BJ (cell line): ENCODE data around the gene LIMA1. TPM values are rescaled to one million over a fixed set of nuclear protein-coding genes. Genes with fewer than 3 reads are reported as not detected.
"Not testable (repeated sequence)": the region's sequence is repeated elsewhere in the genome, so short reads cannot be mapped to it uniquely, and the experiment has no call there.

Experiments used
- CTCF ChIA-PET: fragments of 350-600 bp; formaldehyde crosslinking; extraction: SDS; loops from one replicate; lab custom pipeline; 2021; ENCODE audit warnings: antibody characterized with exemption, inconsistent platforms; lab: Yijun Ruan, JAX
- POLR2A ChIA-PET: fragments of 300-600 bp; sonication (Branson Sonifier 250); formaldehyde crosslinking; extraction: SDS; loops from one replicate; lab custom pipeline; 2021; ENCODE audit warnings: antibody characterized with exemption; lab: Charles Lee
- DNase-seq: peaks from one replicate; pipeline ENCODE4 v3.0.0-alpha.2; 2011; ENCODE audit warnings: low read depth
- H3K27me3 ChIP-seq: 2 replicates; pipeline ENCODE4 v1.6.0; 2011; ENCODE audit warnings: low read length; ENCODE audit not compliant: control insufficient read depth, insufficient read depth
- H3K36me3 ChIP-seq: 2 replicates; pipeline ENCODE4 v1.5.1; 2011; ENCODE audit warnings: low read length; ENCODE audit not compliant: control insufficient read depth, insufficient read depth
- H3K4me3 ChIP-seq: 2 replicates; pipeline ENCODE4 v1.5.1; 2011; ENCODE audit warnings: low read depth, mild to moderate bottlenecking, control low read depth, low read length
- polyA plus RNA-seq: library from polyadenylated mRNA; depleted of rRNA; stranded (reverse); fragments of >200 nt; gene quantifications from 2 replicates; pipeline ENCODE4 v1.2.3, GENCODE V29; 2011
- TF ChIP-seq, protein P1 (sequence below): IDR thresholded peaks from 2 replicates; pipeline ENCODE4 v1.5.1; 2011; ENCODE audit warnings: low read depth, mild to moderate bottlenecking, control low read depth, inconsistent platforms, low read length, moderate library complexity; ENCODE audit not compliant: insufficient read depth

LIMA1 gene
- polyA plus RNA-seq, 1 experiment = 368 TPM

DNA sequence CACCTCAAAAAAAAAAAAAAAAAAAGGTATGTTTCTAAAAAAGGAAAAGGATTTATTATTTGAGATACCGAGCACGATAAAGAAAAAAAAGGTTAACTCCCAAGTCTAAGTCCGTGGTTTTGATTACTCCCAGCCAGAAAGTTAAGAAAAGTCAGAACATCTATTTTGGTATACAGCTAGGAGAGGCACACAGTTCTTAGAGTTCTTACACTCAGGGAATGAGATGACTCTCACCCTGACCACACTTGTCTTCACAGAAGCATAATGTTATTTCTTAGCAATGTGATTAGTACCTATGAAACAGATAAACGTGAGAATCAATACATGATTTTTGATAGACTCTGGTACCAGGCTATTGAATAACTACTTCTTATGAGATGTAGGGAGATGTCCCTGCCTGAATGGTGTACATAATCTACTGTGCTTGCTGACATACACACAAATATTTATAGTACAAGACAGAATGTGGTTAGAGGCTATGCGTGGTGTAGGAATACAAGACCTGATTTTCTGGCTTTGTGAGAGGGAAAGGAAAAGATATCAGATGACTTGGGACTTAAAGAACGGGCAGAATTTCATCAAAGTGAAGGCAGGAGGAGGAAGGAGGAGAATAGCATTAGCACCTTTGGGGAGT, 31.6 kb downstream of the LIMA1 start:
- Histone ChIP-seq H3K27me3 (no peaks in the 10 kb centered on the region), H3K36me3 (no peaks in the 10 kb centered on the region), H3K4me3 (no peak overlapping the region)
- TF ChIP-seq, protein P1, sequence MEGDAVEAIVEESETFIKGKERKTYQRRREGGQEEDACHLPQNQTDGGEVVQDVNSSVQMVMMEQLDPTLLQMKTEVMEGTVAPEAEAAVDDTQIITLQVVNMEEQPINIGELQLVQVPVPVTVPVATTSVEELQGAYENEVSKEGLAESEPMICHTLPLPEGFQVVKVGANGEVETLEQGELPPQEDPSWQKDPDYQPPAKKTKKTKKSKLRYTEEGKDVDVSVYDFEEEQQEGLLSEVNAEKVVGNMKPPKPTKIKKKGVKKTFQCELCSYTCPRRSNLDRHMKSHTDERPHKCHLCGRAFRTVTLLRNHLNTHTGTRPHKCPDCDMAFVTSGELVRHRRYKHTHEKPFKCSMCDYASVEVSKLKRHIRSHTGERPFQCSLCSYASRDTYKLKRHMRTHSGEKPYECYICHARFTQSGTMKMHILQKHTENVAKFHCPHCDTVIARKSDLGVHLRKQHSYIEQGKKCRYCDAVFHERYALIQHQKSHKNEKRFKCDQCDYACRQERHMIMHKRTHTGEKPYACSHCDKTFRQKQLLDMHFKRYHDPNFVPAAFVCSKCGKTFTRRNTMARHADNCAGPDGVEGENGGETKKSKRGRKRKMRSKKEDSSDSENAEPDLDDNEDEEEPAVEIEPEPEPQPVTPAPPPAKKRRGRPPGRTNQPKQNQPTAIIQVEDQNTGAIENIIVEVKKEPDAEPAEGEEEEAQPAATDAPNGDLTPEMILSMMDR = no peak
- POLR2A ChIA-PET = no interaction called here
- no peak for DNase-seq
- CTCF ChIA-PET = interaction anchor here (1.5 kb wide), 1 partner anchor 9 kb away, joined by 3 read pairs; no protein-coding TSS in a partner anchor

DNA sequence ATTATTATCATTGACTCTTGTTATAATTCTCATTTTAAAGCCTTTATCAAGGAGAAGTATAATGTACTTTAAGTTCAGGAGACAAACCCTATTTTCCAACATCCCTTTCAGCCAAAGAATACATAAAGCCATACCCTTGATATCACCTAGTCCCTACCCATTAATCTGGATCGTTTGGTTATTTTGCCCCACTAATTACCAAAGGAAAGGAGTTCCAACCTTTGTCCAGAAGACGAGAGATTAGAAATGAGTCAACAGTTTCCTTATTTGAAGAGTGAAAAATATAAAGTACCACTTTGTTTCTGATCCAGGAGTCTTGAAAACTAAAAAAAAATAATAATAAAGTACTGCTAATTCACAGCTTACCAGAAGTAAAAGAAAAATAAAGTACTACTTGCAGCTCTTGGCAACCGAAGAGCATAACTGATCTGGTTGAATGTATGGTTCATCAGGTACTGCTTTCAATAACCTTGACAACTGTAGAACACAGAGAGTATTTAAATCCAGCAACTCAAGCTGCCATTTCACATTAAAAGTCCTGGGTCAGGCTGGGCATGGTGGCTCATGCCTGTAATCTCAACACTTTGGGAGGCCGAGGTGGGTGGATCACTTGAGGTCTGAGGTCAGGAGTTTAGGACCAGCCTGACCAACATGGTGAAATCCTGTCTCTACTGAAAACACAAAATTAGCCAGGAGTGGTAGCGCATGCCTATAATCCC, 33.7 kb downstream of the LIMA1 start:
- H3K27me3 ChIP-seq = no peaks in the 10 kb centered on the region
- ChIA-PET CTCF (interaction anchor here (0.9 kb wide), 1 partner anchor 179 kb away, joined by 3 read pairs; no protein-coding TSS in a partner anchor), POLR2A (no interaction called here)
- H3K36me3 ChIP-seq = no peaks in the 10 kb centered on the region
- H3K4me3 ChIP-seq = no peak overlapping the region
- no peak for DNase-seq
- TF ChIP-seq, protein P1 = no peak

DNA sequence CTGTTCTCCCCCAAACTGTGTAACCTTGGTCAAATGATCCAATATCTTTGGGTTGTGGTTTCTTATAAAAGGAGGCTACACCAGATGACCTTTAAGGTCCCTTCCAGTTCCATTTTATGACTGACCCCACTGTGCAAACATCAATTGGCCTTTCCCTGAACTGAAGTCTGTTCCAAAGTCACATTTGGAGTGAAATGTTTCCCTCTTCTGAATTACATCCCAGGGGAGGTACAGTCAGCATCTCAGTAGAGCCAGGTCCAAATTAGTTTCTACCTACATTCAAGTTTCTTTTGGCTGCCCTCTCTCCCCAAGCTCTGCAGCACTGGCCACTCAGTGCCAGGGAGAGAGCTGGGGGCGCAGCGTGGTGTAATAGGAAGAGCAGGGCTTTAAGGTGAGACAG, 34.4 kb downstream of the LIMA1 start:
- ChIA-PET POLR2A (no interaction called here), CTCF (interaction anchor here (0.9 kb wide), 1 partner anchor 178 kb away, joined by 3 read pairs; no protein-coding TSS in a partner anchor)
- no peak for DNase-seq

DNA sequence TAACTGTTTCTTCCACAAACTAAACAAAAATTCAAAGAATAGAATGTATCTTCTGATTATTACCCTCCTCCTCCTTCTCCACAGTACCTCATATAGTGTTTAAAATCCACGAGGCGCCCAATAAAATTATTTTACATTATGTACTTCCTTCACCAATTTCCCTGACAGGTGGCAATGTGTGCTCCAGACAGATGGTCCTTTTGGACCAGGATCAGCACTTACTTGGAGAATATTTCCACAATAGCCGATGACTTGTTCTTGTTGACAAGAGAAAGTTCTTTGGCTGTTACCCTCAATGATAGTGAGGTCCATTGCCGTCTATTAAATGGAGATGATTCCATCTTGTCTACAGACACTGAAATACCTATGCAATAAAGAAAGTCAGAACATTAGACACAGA, 34.9 kb downstream of the LIMA1 start:
- no peak for DNase-seq
- ChIA-PET POLR2A (no interaction called here), CTCF (no interaction called here)
- Histone ChIP-seq H3K4me3 (no peak overlapping the region), H3K27me3 (no peaks in the 10 kb centered on the region), H3K36me3 (no peaks in the 10 kb centered on the region)
- TF ChIP-seq, protein P1 = no peak

More for the DNA sequence above, 34.4 kb downstream of the LIMA1 start:
- Histone ChIP-seq H3K36me3 (no peaks in the 10 kb centered on the region), H3K4me3 (no peak overlapping the region), H3K27me3 (no peaks in the 10 kb centered on the region)
- TF ChIP-seq, protein P1 = no peak

DNA sequence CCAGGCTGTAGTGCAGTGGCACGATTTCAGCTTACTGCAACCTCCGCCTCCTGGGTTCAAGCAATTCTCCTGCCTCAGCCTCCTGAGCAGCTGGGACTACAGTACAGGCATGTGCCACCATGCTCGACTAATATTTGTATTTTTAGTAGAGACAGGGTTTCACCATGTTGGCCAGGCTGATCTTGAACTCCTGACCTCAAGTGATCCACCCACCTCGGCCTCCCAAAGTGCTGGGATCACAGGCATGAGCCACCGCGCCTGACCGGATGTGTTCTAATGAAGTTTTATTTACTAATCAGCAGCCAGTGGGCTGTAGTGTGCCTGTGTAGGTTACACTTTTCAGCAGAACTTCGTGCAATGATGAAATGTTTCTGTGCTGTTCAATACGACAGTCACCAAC, 35.7 kb downstream of the LIMA1 start:
- H3K27me3 ChIP-seq, H3K4me3 ChIP-seq, H3K36me3 ChIP-seq, DNase-seq: not testable (repeated sequence)
- ChIA-PET CTCF (interaction anchor here (1.0 kb wide), 1 partner anchor 11 kb away, joined by 3 read pairs; no protein-coding TSS in a partner anchor), POLR2A (interaction anchor here (0.7 to 0.9 kb wide), 2 partner anchors 10 to 30 kb away, joined by 3 read pairs; no protein-coding TSS in a partner anchor)
